Uterus (tissue), 2 donors: ENCODE data around the gene HOXC6.

Source experiments
- CTCF ChIP-seq, 4 experiments: fragments of 200-600 bp in 2 of 4; fragments of 450-650 bp in 2 of 4; sonication (generic) in 2 of 4; IDR thresholded peaks; one replicate each; pipeline ENCODE4 v1.5.1; 2016 to 2019; ENCODE audit warnings: antibody characterized with exemption in 4 of 4, mild to moderate bottlenecking in 2 of 4, moderate library complexity in 1 of 4
- POLR2A ChIP-seq, 2 donors: fragments of 450-650 bp; IDR thresholded peaks; one replicate each; pipeline ENCODE4 v1.6.1; 2016; ENCODE audit warnings: antibody characterized with exemption in 2 of 2, mild to moderate bottlenecking in 1 of 2, moderate library complexity in 1 of 2

- TF ChIP-seq CTCF (IDR thresholded peaks at IDR 0.05), result no peak
- TF ChIP-seq POLR2A (IDR thresholded peaks at IDR 0.05), result no peak
These were observed 21.6 kb upstream of the HOXC6 start for GRCh38 chr12:54006559-54007220.
